Measurements from ENCODE around the gene RNF145.
"Not testable (repeated sequence)": the region's sequence is repeated elsewhere in the genome, so short reads cannot be mapped to it uniquely, and the experiment has no call there.

Gene RNF145

DNA sequence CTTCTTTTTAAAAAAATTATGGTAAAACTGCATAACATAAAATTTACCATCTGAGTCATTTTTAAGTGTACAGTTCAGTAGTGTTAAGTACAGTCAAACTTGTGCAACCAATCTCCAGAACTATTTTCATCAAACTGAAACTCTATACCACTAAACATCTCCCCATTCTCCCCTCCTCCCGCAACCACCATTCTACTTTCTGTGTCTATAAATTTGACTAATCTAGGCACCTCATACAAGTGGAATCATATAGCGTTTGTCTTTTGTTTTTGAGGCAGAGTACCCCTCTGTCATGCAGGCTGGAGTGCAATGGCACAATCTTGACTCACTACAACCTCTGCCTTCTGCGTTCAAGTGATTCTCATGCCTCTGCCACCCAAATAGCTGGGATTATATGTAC is 85.7 kb downstream of the RNF145 start:
- TF ChIP-seq, protein P1, sequence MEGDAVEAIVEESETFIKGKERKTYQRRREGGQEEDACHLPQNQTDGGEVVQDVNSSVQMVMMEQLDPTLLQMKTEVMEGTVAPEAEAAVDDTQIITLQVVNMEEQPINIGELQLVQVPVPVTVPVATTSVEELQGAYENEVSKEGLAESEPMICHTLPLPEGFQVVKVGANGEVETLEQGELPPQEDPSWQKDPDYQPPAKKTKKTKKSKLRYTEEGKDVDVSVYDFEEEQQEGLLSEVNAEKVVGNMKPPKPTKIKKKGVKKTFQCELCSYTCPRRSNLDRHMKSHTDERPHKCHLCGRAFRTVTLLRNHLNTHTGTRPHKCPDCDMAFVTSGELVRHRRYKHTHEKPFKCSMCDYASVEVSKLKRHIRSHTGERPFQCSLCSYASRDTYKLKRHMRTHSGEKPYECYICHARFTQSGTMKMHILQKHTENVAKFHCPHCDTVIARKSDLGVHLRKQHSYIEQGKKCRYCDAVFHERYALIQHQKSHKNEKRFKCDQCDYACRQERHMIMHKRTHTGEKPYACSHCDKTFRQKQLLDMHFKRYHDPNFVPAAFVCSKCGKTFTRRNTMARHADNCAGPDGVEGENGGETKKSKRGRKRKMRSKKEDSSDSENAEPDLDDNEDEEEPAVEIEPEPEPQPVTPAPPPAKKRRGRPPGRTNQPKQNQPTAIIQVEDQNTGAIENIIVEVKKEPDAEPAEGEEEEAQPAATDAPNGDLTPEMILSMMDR (IDR thresholded peaks at IDR 0.05; ENCODE audit: low read length, missing control alignments), result no peak
- no peak for DNase-seq (ENCODE audit: low read depth)
- no peak overlapping the region for H3K4me3 ChIP-seq (replicated peaks; ENCODE audit: low read depth, low read length)

DNA sequence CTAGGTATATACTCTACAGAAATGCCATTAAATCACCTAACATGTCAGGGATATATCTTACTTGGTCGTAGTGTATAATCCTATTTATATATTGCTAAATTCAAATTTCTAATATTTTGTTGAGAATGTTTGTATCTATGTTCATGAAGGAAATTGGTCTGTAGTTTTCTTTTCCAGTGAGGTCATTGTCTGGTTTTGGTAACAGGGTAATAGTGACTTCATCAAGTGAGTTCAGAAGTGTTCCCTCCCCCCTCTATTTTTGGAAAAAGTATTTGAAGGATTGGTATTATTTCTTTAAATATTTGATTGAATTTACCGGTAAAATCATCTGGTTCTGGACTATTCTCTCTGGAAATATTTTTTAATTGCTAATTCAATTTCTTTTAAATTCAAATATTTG is 86.2 kb downstream of the RNF145 start:
- DNase-seq (ENCODE audit: low read depth), result no peak
- H3K4me3 ChIP-seq (replicated peaks; ENCODE audit: low read depth, low read length), result no peak overlapping the region
- TF ChIP-seq, protein P1 (IDR thresholded peaks at IDR 0.05; ENCODE audit: low read length, missing control alignments), result no peak

DNA sequence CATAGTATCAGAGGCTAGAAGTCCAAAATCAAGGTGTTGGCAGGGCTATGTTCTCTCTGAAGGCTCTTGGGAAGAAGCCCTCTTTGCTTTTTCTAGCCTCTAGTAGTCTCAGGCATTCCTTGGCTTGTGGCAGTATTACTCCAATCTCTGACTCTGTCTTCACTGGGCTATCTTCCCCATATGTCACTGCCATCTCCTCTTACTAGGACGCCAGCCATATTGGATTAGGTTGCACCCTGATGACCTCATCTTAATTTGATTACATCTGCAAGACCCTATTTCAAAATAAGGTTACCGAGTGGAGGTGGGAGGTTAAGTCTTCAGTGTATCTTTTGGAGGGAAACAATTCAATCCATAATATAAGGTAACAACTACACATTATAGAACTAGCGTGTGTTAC is 88.3 kb downstream of the RNF145 start:
- TF ChIP-seq, protein P1 (IDR thresholded peaks at IDR 0.05; ENCODE audit: low read length, missing control alignments), result no peak
- no peak for DNase-seq (ENCODE audit: low read depth)
- H3K4me3 ChIP-seq (replicated peaks; ENCODE audit: low read depth, low read length), result no peak overlapping the region

DNA sequence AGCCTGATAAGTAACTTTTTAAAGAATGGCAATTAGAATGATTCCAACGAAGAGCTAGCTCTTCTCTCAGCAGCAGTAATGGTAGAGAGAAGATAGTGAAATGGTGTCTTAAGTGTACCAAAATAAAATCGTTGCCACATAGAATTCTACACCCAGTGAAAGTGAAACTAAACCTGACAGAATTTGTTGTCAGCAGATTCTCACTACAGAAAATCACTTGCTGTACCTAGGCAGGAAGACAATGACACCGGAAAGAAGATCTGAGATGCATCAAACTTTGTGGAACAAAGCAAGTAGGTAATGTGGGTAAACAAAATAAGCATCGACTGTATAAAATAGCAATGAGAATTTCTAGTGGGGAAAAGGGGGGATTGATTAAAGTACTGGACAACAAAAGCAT is 88.9 kb downstream of the RNF145 start:
- no peak overlapping the region for H3K4me3 ChIP-seq (replicated peaks; ENCODE audit: low read depth, low read length)
- no peak for DNase-seq (ENCODE audit: low read depth)

DNA sequence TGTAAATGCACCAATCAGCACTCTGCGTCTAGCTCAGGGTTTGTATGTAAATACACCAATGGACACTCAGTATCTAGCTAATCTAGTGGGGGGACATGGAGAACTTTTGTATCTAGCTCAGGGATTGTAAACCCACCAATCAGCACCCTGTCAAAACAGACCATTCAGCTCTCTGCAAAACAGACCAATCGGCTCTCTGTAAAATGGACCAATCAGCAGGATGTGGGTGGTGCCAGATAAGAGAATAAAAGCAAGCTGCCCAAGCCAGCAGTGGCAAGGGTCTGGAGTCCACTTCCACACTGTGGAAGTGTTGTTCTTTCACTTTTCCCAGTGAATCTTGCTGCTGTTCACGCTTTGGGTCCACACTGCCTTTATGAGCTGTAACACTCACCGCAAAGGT is 89.5 kb downstream of the RNF145 start:
- not testable (repeated sequence) for DNase-seq (ENCODE audit: low read depth); H3K4me3 ChIP-seq (replicated peaks; ENCODE audit: low read depth, low read length)

More for the DNA sequence above, 88.9 kb downstream of the RNF145 start:
- TF ChIP-seq, protein P1 (IDR thresholded peaks at IDR 0.05; ENCODE audit: low read length, missing control alignments), result no peak

DNA sequence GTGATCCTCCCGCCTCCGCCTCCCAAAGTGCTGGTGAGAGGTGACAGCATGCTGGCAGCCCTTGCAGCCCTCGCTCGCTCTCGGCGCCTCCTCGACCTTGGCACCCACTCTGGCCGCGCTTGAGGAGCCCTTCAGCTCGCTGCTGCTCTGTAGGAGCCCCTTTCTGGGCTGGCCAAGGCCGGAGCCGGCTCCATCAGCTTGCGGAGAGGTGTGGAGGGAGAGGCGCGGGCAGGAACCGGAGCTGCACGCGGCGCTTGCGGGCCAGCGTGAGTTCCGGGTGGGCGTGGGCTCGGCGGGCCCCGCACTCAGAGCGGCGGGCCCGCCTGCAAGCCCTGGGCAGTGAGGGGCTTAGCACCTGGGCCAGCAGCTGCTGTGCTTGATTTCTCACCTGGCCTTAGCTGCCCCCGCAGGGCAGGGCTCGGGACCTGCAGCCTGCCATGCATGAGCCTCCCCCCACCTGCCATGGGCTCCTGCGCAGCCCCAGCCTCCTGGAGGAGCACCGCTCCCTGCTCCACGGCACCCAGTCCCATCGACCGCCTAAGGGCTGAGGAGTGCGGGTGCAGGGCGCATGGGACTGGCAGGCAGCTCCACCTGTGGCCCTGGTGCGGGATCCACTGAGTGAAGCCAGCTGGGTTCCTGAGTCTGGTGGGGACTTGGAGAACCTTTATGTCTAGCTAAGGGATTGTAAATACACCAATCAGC is 90.2 kb downstream of the RNF145 start:
- not testable (repeated sequence) for DNase-seq (ENCODE audit: low read depth); H3K4me3 ChIP-seq (replicated peaks; ENCODE audit: low read depth, low read length)

DNA sequence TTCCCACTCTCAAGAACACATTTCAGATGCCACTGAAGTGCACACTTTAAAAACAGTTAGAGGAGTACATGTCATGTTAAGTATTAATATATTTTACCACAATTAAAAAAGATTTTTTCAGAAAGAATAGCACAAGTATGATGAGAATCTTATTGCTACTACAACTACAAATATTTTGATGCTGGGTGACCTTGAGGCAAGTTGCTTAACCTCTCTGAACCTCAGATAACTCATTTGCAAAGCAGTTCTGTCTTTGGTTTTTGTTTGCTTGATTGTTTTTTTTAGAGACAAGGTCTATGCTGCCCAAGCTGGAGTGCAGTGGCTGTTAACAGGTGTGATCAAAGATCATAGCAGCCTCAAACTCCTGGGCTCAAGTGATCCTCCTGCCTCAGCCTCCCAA is 95.9 kb downstream of the RNF145 start:
- no peak for DNase-seq (ENCODE audit: low read depth)
- TF ChIP-seq, protein P1 (IDR thresholded peaks at IDR 0.05; ENCODE audit: low read length, missing control alignments), result no peak
- no peak overlapping the region for H3K4me3 ChIP-seq (replicated peaks; ENCODE audit: low read depth, low read length)

DNA sequence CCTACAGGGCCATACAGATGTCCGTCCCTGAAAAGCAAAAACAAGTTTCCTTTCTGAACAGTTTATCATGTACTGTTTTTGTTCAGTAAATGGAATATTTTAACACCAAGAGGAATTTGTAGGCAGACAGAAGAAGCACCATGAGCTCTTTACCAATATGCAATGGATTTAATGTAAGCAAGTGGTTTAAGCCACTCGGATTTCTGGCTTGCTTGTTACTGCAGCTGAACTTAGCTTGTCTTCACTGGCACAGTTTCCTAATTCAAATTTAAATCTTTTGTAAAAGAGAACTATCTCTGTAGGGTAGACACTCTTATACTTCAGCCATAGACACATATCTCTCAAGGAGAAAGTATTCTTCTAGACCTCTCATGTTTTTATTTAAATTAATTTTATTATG is 96.9 kb downstream of the RNF145 start:
- H3K4me3 ChIP-seq (replicated peaks; ENCODE audit: low read depth, low read length), result no peak overlapping the region
- TF ChIP-seq, protein P1 (IDR thresholded peaks at IDR 0.05; ENCODE audit: low read length, missing control alignments), result no peak
- no peak for DNase-seq (ENCODE audit: low read depth)

Data from fibroblast of pulmonary artery (primary cell).